Osteoblast (primary cell): ENCODE results near the gene FAT4. TPM values are rescaled to one million over a fixed set of nuclear protein-coding genes. Genes with fewer than 3 reads are reported as not detected.

Experiments
- DNase-seq: peaks from one replicate; pipeline ENCODE4 v3.0.0; 2011; ENCODE audit warnings: low spot score, mixed read lengths; ENCODE audit not compliant: insufficient read length; ENCODE audit errors: missing footprints
- H2AFZ ChIP-seq: 2 replicates; pipeline ENCODE4 v1.6.0; 2011; ENCODE audit warnings: mild to moderate bottlenecking, low read length
- H3K27ac ChIP-seq: 2 replicates; pipeline ENCODE4 v1.5.1; 2011; ENCODE audit warnings: mild to moderate bottlenecking, low read depth, low read length, moderate library complexity
- H3K27me3 ChIP-seq: 2 replicates; pipeline ENCODE4 v1.6.0; 2012; ENCODE audit warnings: mild to moderate bottlenecking, control low read depth, inconsistent platforms, low read length, moderate library complexity; ENCODE audit not compliant: insufficient read depth
- H3K36me3 ChIP-seq: 2 replicates; pipeline ENCODE4 v1.5.1; 2011; ENCODE audit warnings: mild to moderate bottlenecking, low read length, control low read depth, moderate library complexity; ENCODE audit not compliant: insufficient read depth
- H3K4me1 ChIP-seq: 2 replicates; pipeline ENCODE4 v1.5.1; 2011; ENCODE audit warnings: mild to moderate bottlenecking, low read length, control low read depth, moderate library complexity; ENCODE audit not compliant: insufficient read depth
- H3K4me2 ChIP-seq: 2 replicates; pipeline ENCODE4 v1.6.0; 2011; ENCODE audit warnings: mild to moderate bottlenecking, low read length; ENCODE audit not compliant: insufficient read depth
- H3K4me3 ChIP-seq: fragments of 200-600 bp; sonication (generic); 3 replicates; pipeline ENCODE4 v1.5.1; 2012; ENCODE audit warnings: mild to moderate bottlenecking, low read length, inconsistent platforms; ENCODE audit not compliant: insufficient read depth
- H3K79me2 ChIP-seq: 2 replicates; pipeline ENCODE4 v1.6.0; 2012; ENCODE audit warnings: mild to moderate bottlenecking, low read length, control low read depth, inconsistent platforms; ENCODE audit not compliant: insufficient read depth
- H3K9me3 ChIP-seq: 2 replicates; pipeline ENCODE4 v1.5.1; 2011; ENCODE audit warnings: low read depth, low read length, control low read depth
- H4K20me1 ChIP-seq: 2 replicates; pipeline ENCODE4 v1.6.0; 2012; ENCODE audit warnings: mild to moderate bottlenecking, low read length, control low read depth; ENCODE audit not compliant: insufficient read depth
- CTCF ChIP-seq: IDR thresholded peaks from 2 replicates; pipeline ENCODE4 v1.5.1; 2011; ENCODE audit warnings: mild to moderate bottlenecking, low read depth, low read length, moderate library complexity; ENCODE audit errors: extremely low read depth
- total RNA-seq: library from RNA; depleted of rRNA; stranded (reverse); fragments of >200 nt; gene quantifications from 2 replicates; pipeline ENCODE4 v1.2.3, GENCODE V29; 2012

The FAT4 gene
- total RNA-seq, 1 donor, result 27.9 TPM

GRCh38 chr4:125316791-125317524 lies 2.2 kb downstream of the FAT4 start:
- peaks cover 25% of the 10 kb centered on the region for H3K4me1 ChIP-seq
- H4K20me1 ChIP-seq, result peaks cover 5% of the 10 kb centered on the region
- no peaks in the 10 kb centered on the region for H3K27me3 ChIP-seq
- H3K4me2 ChIP-seq, result peak overlapping the region; percentile 99
- no peaks in the 10 kb centered on the region for H3K9me3 ChIP-seq
- peak overlapping the region; percentile 94 for H2AFZ ChIP-seq
- H3K79me2 ChIP-seq, result peaks cover 48% of the 10 kb centered on the region
- peak overlapping the region; percentile 63 for H3K27ac ChIP-seq
- TF ChIP-seq CTCF, result no peak
- no peaks in the 10 kb centered on the region for H3K36me3 ChIP-seq
- H3K4me3 ChIP-seq, result peak overlapping the region; percentile 93
- DNase-seq, result peak; percentile 51

- H3K27ac ChIP-seq, result no peak overlapping the region
- peak; percentile 45 for DNase-seq
- no peaks in the 10 kb centered on the region for H3K27me3 ChIP-seq
- peaks cover 27% of the 10 kb centered on the region for H3K4me1 ChIP-seq
- H3K79me2 ChIP-seq, result peaks cover 48% of the 10 kb centered on the region
- peak overlapping the region; percentile 93 for H3K4me3 ChIP-seq
- peak; percentile 56 for TF ChIP-seq CTCF
- peak overlapping the region; percentile 99 for H3K4me2 ChIP-seq
- H2AFZ ChIP-seq, result peak overlapping the region; percentile 94
- H4K20me1 ChIP-seq, result peaks cover 5% of the 10 kb centered on the region
- H3K9me3 ChIP-seq, result no peaks in the 10 kb centered on the region
- H3K36me3 ChIP-seq, result no peaks in the 10 kb centered on the region
Observed at GRCh38 chr4:125317525-125317877, 2.7 kb downstream of the FAT4 start.

DNA sequence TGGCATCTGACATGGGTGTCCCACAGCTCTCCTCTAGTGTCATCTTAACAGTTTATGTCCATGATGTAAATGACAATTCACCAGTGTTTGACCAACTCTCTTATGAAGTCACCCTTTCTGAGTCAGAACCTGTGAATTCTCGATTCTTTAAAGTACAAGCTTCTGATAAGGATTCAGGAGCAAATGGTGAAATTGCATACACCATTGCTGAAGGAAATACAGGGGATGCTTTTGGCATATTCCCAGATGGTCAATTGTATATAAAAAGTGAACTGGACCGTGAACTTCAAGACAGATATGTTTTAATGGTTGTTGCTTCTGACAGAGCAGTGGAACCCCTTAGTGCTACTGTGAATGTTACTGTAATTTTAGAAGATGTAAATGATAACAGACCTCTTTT lies 4.6 kb downstream of the FAT4 start:
- no peak for DNase-seq
- no peaks in the 10 kb centered on the region for H3K27me3 ChIP-seq
- no peaks in the 10 kb centered on the region for H3K9me3 ChIP-seq
- H3K4me3 ChIP-seq, result no peak overlapping the region
- H3K4me1 ChIP-seq, result peaks cover 37% of the 10 kb centered on the region
- H3K36me3 ChIP-seq, result no peaks in the 10 kb centered on the region
- no peak overlapping the region for H3K4me2 ChIP-seq
- H3K79me2 ChIP-seq, result peaks cover 52% of the 10 kb centered on the region
- H2AFZ ChIP-seq, result no peak overlapping the region
- H3K27ac ChIP-seq, result no peak overlapping the region
- TF ChIP-seq CTCF, result no peak
- H4K20me1 ChIP-seq, result peaks cover 5% of the 10 kb centered on the region

DNA sequence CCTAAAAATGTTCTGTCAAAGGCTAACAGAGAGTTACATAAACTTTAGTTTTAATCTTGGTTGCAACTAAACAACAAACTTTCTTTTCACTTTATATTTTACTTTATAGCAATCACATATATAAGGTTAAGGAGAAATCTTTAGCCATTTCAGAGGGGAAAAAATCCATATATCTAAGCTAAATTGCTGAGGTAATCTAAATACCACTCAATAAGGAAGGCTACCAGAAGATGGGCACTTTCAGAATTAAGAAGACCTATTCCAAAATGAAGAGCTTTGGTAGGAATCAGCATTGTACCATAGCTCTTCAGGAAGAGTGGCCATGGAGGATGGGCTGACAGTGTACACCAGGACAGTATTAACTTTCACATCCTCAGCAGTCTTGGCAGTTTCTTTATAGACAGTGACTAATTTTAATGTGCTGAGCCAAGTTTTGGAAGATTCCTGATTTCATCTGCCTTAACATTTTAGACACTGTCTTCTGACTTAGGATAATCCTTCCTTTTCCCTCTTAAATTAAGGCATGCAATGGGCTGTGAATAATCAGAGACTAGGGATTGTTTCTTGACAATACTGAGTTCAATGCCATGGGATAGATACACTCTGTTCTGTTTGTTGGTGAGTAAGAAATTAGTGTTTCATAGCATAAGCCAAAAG lies 7.1 kb downstream of the FAT4 start:
- H3K79me2 ChIP-seq, result peaks cover 64% of the 10 kb centered on the region
- no peak for TF ChIP-seq CTCF
- no peak overlapping the region for H2AFZ ChIP-seq
- H3K4me1 ChIP-seq, result peaks cover 34% of the 10 kb centered on the region
- H3K9me3 ChIP-seq, result no peaks in the 10 kb centered on the region
- peak; percentile 78 for DNase-seq
- peaks cover 5% of the 10 kb centered on the region for H4K20me1 ChIP-seq
- H3K4me3 ChIP-seq, result peak overlapping the region; percentile 34
- H3K27ac ChIP-seq, result peak overlapping the region; percentile 32
- H3K4me2 ChIP-seq, result peak overlapping the region; percentile 63
- no peaks in the 10 kb centered on the region for H3K36me3 ChIP-seq
- H3K27me3 ChIP-seq, result no peaks in the 10 kb centered on the region
